GM04503 (cell line): Measurements from ENCODE around the gene FLCN.

ENCODE experiments used
- DNase-seq: peaks from one replicate; pipeline ENCODE4 v3.0.0-alpha.2; 2012; ENCODE audit warnings: low read depth

FLCN gene

GRCh38 chr17:17167356-17167755 is 69.6 kb downstream of the FLCN start:
- DNase-seq, result no peak

GRCh38 chr17:17166446-17166845 is 70.5 kb downstream of the FLCN start:
- no peak for DNase-seq

GRCh38 chr17:17165666-17166308 is 71.2 kb downstream of the FLCN start:
- no peak for DNase-seq

DNA sequence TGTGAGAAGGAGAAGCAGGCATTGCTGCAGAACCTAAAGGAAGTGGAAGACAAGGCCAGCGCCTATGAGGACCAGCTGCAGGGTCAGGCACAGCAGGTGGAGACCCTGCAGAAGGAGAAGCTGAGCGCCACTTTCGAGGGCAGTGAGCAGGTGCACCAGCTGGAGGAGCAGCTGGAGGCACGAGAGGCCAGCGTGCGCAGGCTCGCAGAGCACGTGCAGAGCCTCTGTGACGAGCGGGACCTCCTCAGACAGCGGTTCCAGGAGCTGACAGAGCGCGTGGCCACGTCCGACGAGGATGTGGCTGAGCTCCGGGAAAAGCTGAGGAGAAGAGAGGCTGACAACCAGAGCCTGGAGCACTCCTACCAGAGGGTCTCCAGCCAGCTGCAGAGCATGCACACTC is 72.3 kb downstream of the FLCN start:
- DNase-seq, result no peak

- no peak for DNase-seq
Measured at GRCh38 chr17:17164156-17164555, 72.8 kb downstream of the FLCN start.
